Ishikawa (cell line): ENCODE measurements around the gene ZNF169.

Experiments used
- CEBPB ChIP-seq: IDR thresholded peaks from 2 replicates; pipeline ENCODE4 v1.6.1; 2012
- CREB1 ChIP-seq: IDR thresholded peaks from 2 replicates; pipeline ENCODE4 v1.6.1; 2012; ENCODE audit warnings: low read depth
- EGR1 ChIP-seq: IDR thresholded peaks from 2 replicates; pipeline ENCODE4 v1.6.1; 2012
- EP300 ChIP-seq: IDR thresholded peaks from 2 replicates; pipeline ENCODE4 v1.6.1; 2012; ENCODE audit warnings: borderline replicate concordance
- FOXM1 ChIP-seq: IDR thresholded peaks from 2 replicates; pipeline ENCODE4 v1.6.1; 2012; ENCODE audit warnings: low read depth, borderline replicate concordance
- MAX ChIP-seq: IDR thresholded peaks from 2 replicates; pipeline ENCODE4 v1.6.1; 2012
- NFIC ChIP-seq: IDR thresholded peaks from 2 replicates; pipeline ENCODE4 v1.6.1; 2012
- RAD21 ChIP-seq: IDR thresholded peaks from 2 replicates; pipeline ENCODE4 v1.6.1; 2012; ENCODE audit warnings: low read depth
- REST ChIP-seq: IDR thresholded peaks from 2 replicates; pipeline ENCODE4 v1.6.1; 2012; ENCODE audit warnings: low read depth, mild to moderate bottlenecking
- TAF1 ChIP-seq: IDR thresholded peaks from 2 replicates; pipeline ENCODE4 v1.6.1; 2012; ENCODE audit warnings: low read depth, mild to moderate bottlenecking
- TCF12 ChIP-seq: IDR thresholded peaks from 2 replicates; pipeline ENCODE4 v1.6.1; 2012; ENCODE audit warnings: low read depth
- TEAD4 ChIP-seq: IDR thresholded peaks from 2 replicates; pipeline ENCODE4 v1.6.1; 2012
- USF1 ChIP-seq: IDR thresholded peaks from 2 replicates; pipeline ENCODE4 v1.6.1; 2012
- YY1 ChIP-seq: IDR thresholded peaks from 2 replicates; pipeline ENCODE4 v1.6.1; 2012; ENCODE audit warnings: low read depth
- ZBTB7A ChIP-seq: IDR thresholded peaks from 2 replicates; pipeline ENCODE4 v1.6.1; 2012; ENCODE audit warnings: low read depth

ZNF169 gene

GRCh38 chr9:94281101-94281500, 22.0 kb downstream of the ZNF169 start:
- TF ChIP-seq MAX: no peak
- no peak for TF ChIP-seq CEBPB
- no peak for TF ChIP-seq NFIC
- TF ChIP-seq REST: no peak

GRCh38 chr9:94286116-94286515, 27.0 kb downstream of the ZNF169 start:
- TF ChIP-seq TEAD4: no peak
- TF ChIP-seq NFIC: no peak
- no peak for TF ChIP-seq EP300
- TF ChIP-seq ZBTB7A: no peak
- no peak for TF ChIP-seq MAX
- no peak for TF ChIP-seq CREB1
- no peak for TF ChIP-seq TAF1
- TF ChIP-seq CEBPB: no peak
- no peak for TF ChIP-seq YY1
- no peak for TF ChIP-seq EGR1
- TF ChIP-seq RAD21: no peak
- TF ChIP-seq TCF12: no peak
- no peak for TF ChIP-seq REST

GRCh38 chr9:94287877-94288513, 28.9 kb downstream of the ZNF169 start:
- TF ChIP-seq CEBPB: no peak
- TF ChIP-seq TEAD4: no peak
- no peak for TF ChIP-seq USF1
- no peak for TF ChIP-seq EGR1
- TF ChIP-seq MAX: no peak
- TF ChIP-seq NFIC: no peak

- TF ChIP-seq MAX: no peak
- TF ChIP-seq TAF1: no peak
- TF ChIP-seq USF1: no peak
- no peak for TF ChIP-seq NFIC
- TF ChIP-seq ZBTB7A: no peak
- no peak for TF ChIP-seq CEBPB
- no peak for TF ChIP-seq CREB1
- no peak for TF ChIP-seq TEAD4
- TF ChIP-seq TCF12: no peak
- TF ChIP-seq REST: no peak
- TF ChIP-seq FOXM1: no peak
- TF ChIP-seq YY1: no peak
- no peak for TF ChIP-seq EGR1
- TF ChIP-seq RAD21: no peak
- TF ChIP-seq EP300: no peak
Measured at GRCh38 chr9:94289691-94290090, 30.6 kb downstream of the ZNF169 start.
